B cell (primary cell): ENCODE results near the gene MST1. TPM values are rescaled to one million over a fixed set of nuclear protein-coding genes. Genes with fewer than 3 reads are reported as not detected.

Experiments used
- ATAC-seq: fragments of 200-7000 bp; cut with Tn5 transposase; one replicate; pipeline ENCODE4 v1.10.0; 2021; ENCODE audit warnings: low read depth, mild to moderate bottlenecking, moderate number of reproducible peaks, moderate library complexity
- CTCF ChIA-PET: fragments of 350-600 bp; sonication (Branson Sonifier 250); formaldehyde crosslinking; loops from one replicate; lab custom pipeline; 2021; ENCODE audit warnings: antibody characterized with exemption, inconsistent platforms; lab: Charles Lee
- POLR2A ChIA-PET: fragments of 350-600 bp; sonication (Branson Sonifier 250); formaldehyde crosslinking; loops from one replicate; lab custom pipeline; 2021; ENCODE audit warnings: antibody characterized with exemption; lab: Charles Lee
- DNase-seq: peaks from one replicate; pipeline ENCODE4 v3.0.0; 2013
- H2AFZ ChIP-seq: 2 replicates; pipeline ENCODE4 v1.6.1; 2012; ENCODE audit warnings: mild to moderate bottlenecking, low read depth, low read length; ENCODE audit not compliant: insufficient read depth, poor library complexity, severe bottlenecking
- H3K27ac ChIP-seq, 2 donors: 1 replicate in 1 of 2; 2 replicates in 1 of 2; pipeline ENCODE4 v1.5.1; 2012 to 2013; ENCODE audit warnings: low read length in 2 of 2, mild to moderate bottlenecking in 2 of 2, moderate library complexity in 1 of 2
- H3K27me3 ChIP-seq, 4 experiments: fragments of 200-600 bp in 1 of 4; sonication (generic) in 1 of 4; replicated peaks in 1 of 4; 1 replicate in 2 of 4; 2 replicates in 2 of 4; pipeline versions ENCODE4 v1.6.1 to v1.7.0; 2013 to 2016; ENCODE audit warnings: low read length in 3 of 4, mild to moderate bottlenecking in 2 of 4, mixed read lengths in 1 of 4, moderate library complexity in 1 of 4; ENCODE audit not compliant: insufficient read depth in 4 of 4, control insufficient read depth in 3 of 4; ENCODE audit errors: control extremely low read depth in 1 of 4
- H3K36me3 ChIP-seq, 2 experiments: replicated peaks in 1 of 2; 1 replicate in 1 of 2; 2 replicates in 1 of 2; pipeline versions ENCODE4 v1.6.1 to v1.7.1; 2013; ENCODE audit warnings: low read length in 1 of 2; ENCODE audit not compliant: insufficient read depth in 2 of 2, control insufficient read depth in 1 of 2; ENCODE audit errors: control extremely low read depth in 1 of 2, extremely low read depth in 1 of 2
- H3K4me1 ChIP-seq, 2 donors: fragments of 200-600 bp in 1 of 2; sonication (generic) in 1 of 2; 1 replicate in 1 of 2; 2 replicates in 1 of 2; pipeline versions ENCODE4 v1.5.1 to v1.6.1; 2013 to 2017; ENCODE audit warnings: low read length in 2 of 2; ENCODE audit not compliant: control insufficient read depth in 2 of 2, insufficient read depth in 2 of 2
- H3K4me2 ChIP-seq: replicated peaks from 2 replicates; pipeline ENCODE3; 2012; ENCODE audit warnings: mild to moderate bottlenecking, low read depth, low read length; ENCODE audit not compliant: poor library complexity, severe bottlenecking
- H3K4me3 ChIP-seq, 5 experiments: fragments of 200-600 bp in 1 of 5; sonication (generic) in 1 of 5; 1 replicate in 3 of 5; 2 replicates in 2 of 5; pipeline versions ENCODE4 v1.5.1 to v1.7.0; 2011 to 2016; ENCODE audit warnings: low read length in 4 of 5, mild to moderate bottlenecking in 4 of 5, low read depth in 2 of 5, control low read depth in 1 of 5, moderate library complexity in 1 of 5; ENCODE audit not compliant: insufficient read depth in 1 of 5; ENCODE audit errors: control extremely low read depth in 1 of 5, extremely low read depth in 1 of 5
- H3K79me2 ChIP-seq: fragments of 200-600 bp; sonication (generic); one replicate; pipeline ENCODE4 v1.6.0; 2016; ENCODE audit warnings: low read length; ENCODE audit not compliant: control insufficient read depth, insufficient read depth
- H3K9ac ChIP-seq: fragments of 200-600 bp; sonication (generic); 2 replicates; pipeline ENCODE4 v1.6.1; 2017; ENCODE audit warnings: mild to moderate bottlenecking, low read length, moderate library complexity
- H3K9me3 ChIP-seq, 3 donors: one replicate each; pipeline versions ENCODE4 v1.6.1 to v1.7.1; 2013; ENCODE audit warnings: low read length in 2 of 3; ENCODE audit not compliant: control insufficient read depth in 2 of 3, insufficient read depth in 1 of 3; ENCODE audit errors: control extremely low read depth in 1 of 3
- H4K20me1 ChIP-seq: 2 replicates; pipeline ENCODE4 v1.6.0; 2012; ENCODE audit warnings: mild to moderate bottlenecking, low read length; ENCODE audit not compliant: insufficient read depth, control insufficient read depth, poor library complexity, severe bottlenecking
- H3K27ac Mint-ChIP-seq: one replicate; pipeline ENCODE4 v1.8.0; 2021; ENCODE audit warnings: mixed read lengths
- H3K27me3 Mint-ChIP-seq: one replicate; pipeline ENCODE4 v1.8.0; 2021; ENCODE audit warnings: mixed read lengths
- H3K4me1 Mint-ChIP-seq: one replicate; pipeline ENCODE4 v1.8.0; 2021; ENCODE audit warnings: mixed read lengths
- H3K4me3 Mint-ChIP-seq: one replicate; pipeline ENCODE4 v1.8.0; 2021; ENCODE audit warnings: mixed read lengths
- H3K9me3 Mint-ChIP-seq: one replicate; pipeline ENCODE4 v1.8.0; 2022; ENCODE audit warnings: mixed read lengths; ENCODE audit not compliant: insufficient read depth
- EZH2 ChIP-seq: IDR thresholded peaks from 2 replicates; pipeline ENCODE4 v1.6.1; 2012; ENCODE audit warnings: borderline replicate concordance, low read depth, mild to moderate bottlenecking, moderate library complexity, low read length; ENCODE audit not compliant: insufficient read depth, poor library complexity, severe bottlenecking
- WGBS: methylation state at CpG from one replicate; pipeline ENCODE4 v1.1.5; 2013; ENCODE audit warnings: missing lambda C conversion rate; ENCODE audit not compliant: insufficient coverage; 5-methylcytosine and 5-hydroxymethylcytosine counted together
- intact Hi-C: fragments of 100-400 bp; cut with micrococcal nuclease; formaldehyde crosslinking; loops from one replicate; pipeline ENCODE4 v1.10.0; 2022
- polyA plus RNA-seq: library from polyadenylated mRNA; depleted of rRNA; stranded (reverse); fragments of >200 nt; gene quantifications from 2 replicates; pipeline ENCODE4 v1.2.3, GENCODE V29; 2012
- total RNA-seq, 2 donors: library from RNA; stranded (reverse); fragments of 120-200 nt in 1 of 2; gene quantifications; 1 replicate in 1 of 2; 2 replicates in 1 of 2; pipeline versions ENCODE4 v1.2.3 to v1.2.4, GENCODE V29; 2013 to 2022
- TF ChIP-seq, protein P1 (sequence below): fragments of 200-600 bp; IDR thresholded peaks from one replicate; pipeline ENCODE4 v1.8.0; 2022; ENCODE audit warnings: antibody characterized with exemption, mild to moderate bottlenecking

Gene MST1
- total and polyA plus RNA-seq, 2 donors (not counting 1 experiment from before 2014, with no cell fraction given), result 14.5 to 26.4 TPM

- Histone ChIP-seq H3K27me3 (no peaks in the 10 kb centered on the region), H3K4me3 (no peak overlapping the region), H4K20me1 (no peaks in the 10 kb centered on the region), H3K36me3 (peaks cover 0 to 30% of the 10 kb centered on the region in 2 experiments), H3K79me2 (no peaks in the 10 kb centered on the region), H3K9me3 (peaks cover 0 to 3% (median 0%) of the 10 kb centered on the region in 3 donors), H3K4me2 (no peak overlapping the region), H3K4me1 (no peaks in the 10 kb centered on the region), H3K9ac (no peak overlapping the region), H3K27ac (no peak overlapping the region), H2AFZ (no peak overlapping the region)
- H3K27me3 Mint-ChIP-seq, result no peaks in the 10 kb centered on the region
- no peaks in the 10 kb centered on the region for H3K9me3 Mint-ChIP-seq
- TF ChIP-seq, protein P1, sequence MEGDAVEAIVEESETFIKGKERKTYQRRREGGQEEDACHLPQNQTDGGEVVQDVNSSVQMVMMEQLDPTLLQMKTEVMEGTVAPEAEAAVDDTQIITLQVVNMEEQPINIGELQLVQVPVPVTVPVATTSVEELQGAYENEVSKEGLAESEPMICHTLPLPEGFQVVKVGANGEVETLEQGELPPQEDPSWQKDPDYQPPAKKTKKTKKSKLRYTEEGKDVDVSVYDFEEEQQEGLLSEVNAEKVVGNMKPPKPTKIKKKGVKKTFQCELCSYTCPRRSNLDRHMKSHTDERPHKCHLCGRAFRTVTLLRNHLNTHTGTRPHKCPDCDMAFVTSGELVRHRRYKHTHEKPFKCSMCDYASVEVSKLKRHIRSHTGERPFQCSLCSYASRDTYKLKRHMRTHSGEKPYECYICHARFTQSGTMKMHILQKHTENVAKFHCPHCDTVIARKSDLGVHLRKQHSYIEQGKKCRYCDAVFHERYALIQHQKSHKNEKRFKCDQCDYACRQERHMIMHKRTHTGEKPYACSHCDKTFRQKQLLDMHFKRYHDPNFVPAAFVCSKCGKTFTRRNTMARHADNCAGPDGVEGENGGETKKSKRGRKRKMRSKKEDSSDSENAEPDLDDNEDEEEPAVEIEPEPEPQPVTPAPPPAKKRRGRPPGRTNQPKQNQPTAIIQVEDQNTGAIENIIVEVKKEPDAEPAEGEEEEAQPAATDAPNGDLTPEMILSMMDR, result no peak
- intact Hi-C loops, result no loop called here
- ATAC-seq, result no peak
- CTCF ChIA-PET, result interaction anchor here (1.0 to 1.4 kb wide), 2 partner anchors 132 to 167 kb away, joined by 3 read pairs; no protein-coding TSS in a partner anchor
- POLR2A ChIA-PET, result no interaction called here
- no peak overlapping the region for H3K27ac Mint-ChIP-seq
- 97% methylated on average over 9 of the region's 9 CpGs for WGBS
- peaks cover 6% of the 10 kb centered on the region for H3K4me1 Mint-ChIP-seq
- DNase-seq, result no peak
- H3K4me3 Mint-ChIP-seq, result no peak overlapping the region
Observed at GRCh38 chr3:49706456-49707112, 17.3 kb upstream of the MST1 start.

GRCh38 chr3:49705390-49705960, 16.2 kb upstream of the MST1 start:
- peaks cover 6% of the 10 kb centered on the region for H3K4me1 Mint-ChIP-seq
- H3K27ac Mint-ChIP-seq, result no peak overlapping the region
- over 99% methylated on average over 15 of the region's 17 CpGs for WGBS
- no peaks in the 10 kb centered on the region for H3K9me3 Mint-ChIP-seq
- no peaks in the 10 kb centered on the region for H4K20me1 ChIP-seq
- no peaks in the 10 kb centered on the region for H3K79me2 ChIP-seq
- intact Hi-C loops, result no loop called here
- DNase-seq, result no peak
- ATAC-seq, result no peak
- CTCF ChIA-PET, result no interaction called here
- POLR2A ChIA-PET, result no interaction called here
- H2AFZ ChIP-seq, result no peak overlapping the region
- H3K9ac ChIP-seq, result no peak overlapping the region
- H3K27me3 ChIP-seq, result no peaks in the 10 kb centered on the region
- H3K4me2 ChIP-seq, result no peak overlapping the region
- no peaks in the 10 kb centered on the region for H3K27me3 Mint-ChIP-seq
- H3K4me1 ChIP-seq, result no peaks in the 10 kb centered on the region
- H3K27ac ChIP-seq, result no peak overlapping the region
- peaks cover 0 to 33% of the 10 kb centered on the region in 2 experiments for H3K36me3 ChIP-seq
- H3K4me3 ChIP-seq, result no peak overlapping the region
- H3K4me3 Mint-ChIP-seq, result no peak overlapping the region
- TF ChIP-seq EZH2, result no peak
- TF ChIP-seq, protein P1, result no peak
- H3K9me3 ChIP-seq, result peaks cover 0 to 3% (median 0%) of the 10 kb centered on the region in 3 donors
